Esophagus (tissue), 2 donors: ENCODE data around the gene AUTS2. TPM values are rescaled to one million over a fixed set of nuclear protein-coding genes. Genes with fewer than 3 reads are reported as not detected.

Experiments
- H3K27ac ChIP-seq, 2 donors: one replicate each; pipeline ENCODE4 v1.5.1; 2013; ENCODE audit warnings: low read depth in 2 of 2, mild to moderate bottlenecking in 2 of 2, inconsistent platforms in 1 of 2, low read length in 1 of 2, moderate library complexity in 1 of 2
- H3K27me3 ChIP-seq, 2 donors: one replicate each; pipeline ENCODE4 v1.6.1; 2013; ENCODE audit warnings: low read length in 2 of 2, control low read depth in 1 of 2, mild to moderate bottlenecking in 1 of 2; ENCODE audit not compliant: insufficient read depth in 2 of 2, control insufficient read depth in 1 of 2
- H3K36me3 ChIP-seq, 2 donors: one replicate each; pipeline ENCODE4 v1.6.1; 2013; ENCODE audit warnings: low read length in 1 of 2; ENCODE audit not compliant: control insufficient read depth in 2 of 2, insufficient read depth in 2 of 2
- H3K4me1 ChIP-seq, 2 donors: one replicate each; pipeline ENCODE4 v1.6.1; 2013; ENCODE audit warnings: low read length in 1 of 2; ENCODE audit not compliant: control insufficient read depth in 2 of 2, insufficient read depth in 2 of 2
- H3K4me3 ChIP-seq, 2 donors: one replicate each; pipeline ENCODE4 v1.5.1; 2013; ENCODE audit warnings: low read length in 2 of 2, mild to moderate bottlenecking in 2 of 2, low read depth in 1 of 2, moderate library complexity in 1 of 2
- H3K9me3 ChIP-seq, 2 donors: one replicate each; pipeline ENCODE4 v1.6.1; 2013; ENCODE audit warnings: mild to moderate bottlenecking in 2 of 2, low read depth in 1 of 2, low read length in 1 of 2, moderate library complexity in 1 of 2; ENCODE audit not compliant: control insufficient read depth in 2 of 2, insufficient read depth in 1 of 2
- WGBS, 2 donors: extraction: QIAGEN DNeasy Blood & Tissue Kit; methylation state at CpG; one replicate each; pipeline ENCODE4 v1.1.7; 2013; 5-methylcytosine and 5-hydroxymethylcytosine counted together
- polyA plus RNA-seq, 2 donors: library from polyadenylated mRNA; stranded (reverse); fragments of 200-250 nt; gene quantifications; one replicate each; pipeline ENCODE4 v1.2.3, GENCODE V29; 2013
- donor health status: healthy with polysubstance abuse.
- donor health status: Bipolar disorder and iron deficiency.

Gene AUTS2
- 10 to 100 TPM in 1 of 2 donors, 1 to 10 TPM in 1; 8.3 to 15.6 TPM for polyA plus RNA-seq

- peaks cover 6 to 7% of the 10 kb centered on the region in 2 donors for H3K4me1 ChIP-seq
- no peaks in the 10 kb centered on the region for H3K36me3 ChIP-seq
- H3K27me3 ChIP-seq: peaks cover 0 to 3% of the 10 kb centered on the region in 2 donors
- H3K9me3 ChIP-seq: no peaks in the 10 kb centered on the region
- 1 to 2% methylated on average over 31 to 61 of the region's 63 CpGs for WGBS, 2 donors
- H3K4me3 ChIP-seq: peak within 1 kb of the TSS; percentile 51 to 71
- peak within 1 kb of the TSS; percentile 62 to 74 for H3K27ac ChIP-seq
These were observed at the start of gene AUTS2 for GRCh38 chr7:69598081-69598486. AUTS2 (plus strand) TSS chr7:69598475; CDS start chr7:69599654, 1,179 bp downstream.

GRCh38 chr7:69550991-69551390 is 47.3 kb upstream of the AUTS2 start:
- Histone ChIP-seq H3K4me3 (no peak overlapping the region), H3K9me3 (no peaks in the 10 kb centered on the region), H3K36me3 (no peaks in the 10 kb centered on the region), H3K27me3 (no peaks in the 10 kb centered on the region), H3K4me1 (no peaks in the 10 kb centered on the region), H3K27ac (no peak overlapping the region)
- WGBS, 2 donors: 43 to 55% methylated on average over 6 of the region's 6 CpGs

GRCh38 chr7:69553190-69553589 is 45.1 kb upstream of the AUTS2 start:
- Histone ChIP-seq H3K27me3 (no peaks in the 10 kb centered on the region), H3K4me1 (no peaks in the 10 kb centered on the region), H3K27ac (no peak overlapping the region), H3K36me3 (no peaks in the 10 kb centered on the region), H3K4me3 (no peak overlapping the region), H3K9me3 (no peaks in the 10 kb centered on the region)
- 40 to 82% methylated on average over 1 of the region's 1 CpG for WGBS, 2 donors

GRCh38 chr7:69561266-69561960 is 36.9 kb upstream of the AUTS2 start:
- Histone ChIP-seq H3K4me3 (no peak overlapping the region), H3K27me3 (no peaks in the 10 kb centered on the region), H3K36me3 (no peaks in the 10 kb centered on the region), H3K4me1 (no peaks in the 10 kb centered on the region), H3K27ac (no peak overlapping the region), H3K9me3 (no peaks in the 10 kb centered on the region)
- 39 to 42% methylated on average over 8 of the region's 8 CpGs for WGBS, 2 donors

- Histone ChIP-seq H3K27ac (no peak overlapping the region), H3K4me1 (no peaks in the 10 kb centered on the region), H3K27me3 (no peaks in the 10 kb centered on the region), H3K4me3 (no peak overlapping the region), H3K9me3 (no peaks in the 10 kb centered on the region), H3K36me3 (no peaks in the 10 kb centered on the region)
- 47 to 48% methylated on average over 7 of the region's 7 CpGs for WGBS, 2 donors
These were observed 33.5 kb upstream of the AUTS2 start for GRCh38 chr7:69564454-69565417.

- Histone ChIP-seq H3K36me3 (no peaks in the 10 kb centered on the region), H3K27me3 (no peaks in the 10 kb centered on the region), H3K4me3 (no peak overlapping the region), H3K27ac (no peak overlapping the region), H3K9me3 (no peaks in the 10 kb centered on the region), H3K4me1 (no peaks in the 10 kb centered on the region)
- 43 to 47% methylated on average over 2 of the region's 2 CpGs for WGBS, 2 donors
These were observed 30.5 kb upstream of the AUTS2 start for GRCh38 chr7:69567800-69568199.

- Histone ChIP-seq H3K27ac (peak overlapping the region in 1 of 2 donors; percentile 16), H3K4me3 (no peak overlapping the region), H3K27me3 (no peaks in the 10 kb centered on the region), H3K4me1 (no peaks in the 10 kb centered on the region), H3K36me3 (no peaks in the 10 kb centered on the region), H3K9me3 (no peaks in the 10 kb centered on the region)
- WGBS, 2 donors: 51 to 75% methylated on average over 6 of the region's 6 CpGs
These were observed 30.0 kb upstream of the AUTS2 start for GRCh38 chr7:69568266-69568665.

GRCh38 chr7:69575651-69576050 is 22.6 kb upstream of the AUTS2 start:
- WGBS, 2 donors: 64 to 72% methylated on average over 4 of the region's 4 CpGs
- Histone ChIP-seq H3K4me1 (no peaks in the 10 kb centered on the region), H3K36me3 (no peaks in the 10 kb centered on the region), H3K27ac (no peak overlapping the region), H3K27me3 (no peaks in the 10 kb centered on the region), H3K9me3 (no peaks in the 10 kb centered on the region), H3K4me3 (no peak overlapping the region)

GRCh38 chr7:69577221-69577620 is 21.1 kb upstream of the AUTS2 start:
- H3K36me3 ChIP-seq: no peaks in the 10 kb centered on the region
- H3K4me3 ChIP-seq: no peak overlapping the region
- no peak overlapping the region for H3K27ac ChIP-seq
- H3K4me1 ChIP-seq: no peaks in the 10 kb centered on the region
- no peaks in the 10 kb centered on the region for H3K27me3 ChIP-seq
- no peaks in the 10 kb centered on the region for H3K9me3 ChIP-seq
